Sigmoid colon (tissue), 3 donors: ENCODE data around the gene PLOD3.

ENCODE experiments used
- POLR2A ChIP-seq, 2 donors: fragments of 450-650 bp; IDR thresholded peaks; one replicate each; pipeline ENCODE4 v1.6.1; 2016; ENCODE audit warnings: antibody characterized with exemption in 2 of 2, mild to moderate bottlenecking in 2 of 2, moderate library complexity in 2 of 2
- TF ChIP-seq, protein P1 (sequence below), 4 experiments: fragments of 450-650 bp in 3 of 4; fragments of 200-600 bp in 1 of 4; IDR thresholded peaks; one replicate each; pipeline ENCODE4 v1.5.1; 2016 to 2019; ENCODE audit warnings: antibody characterized with exemption in 4 of 4, mild to moderate bottlenecking in 3 of 4, moderate library complexity in 2 of 4

DNA sequence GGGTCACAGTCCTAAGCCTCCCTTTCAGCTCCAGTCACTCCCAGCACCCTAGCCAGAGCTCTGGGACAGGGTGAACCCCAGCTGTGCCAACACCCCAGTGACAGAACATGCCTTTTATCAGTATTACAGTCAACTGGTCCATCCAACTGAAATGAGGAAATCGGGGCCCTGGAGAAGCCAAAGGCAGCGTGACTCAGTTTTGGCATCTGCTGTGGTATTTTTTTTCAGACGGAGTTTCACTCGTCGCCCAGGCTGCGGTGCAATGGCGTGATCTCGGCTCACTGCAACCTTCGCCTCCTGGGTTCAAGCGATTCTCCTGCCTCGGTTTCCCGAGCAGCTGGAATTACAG lies 23.6 kb upstream of the PLOD3 start:
- TF ChIP-seq, protein P1, sequence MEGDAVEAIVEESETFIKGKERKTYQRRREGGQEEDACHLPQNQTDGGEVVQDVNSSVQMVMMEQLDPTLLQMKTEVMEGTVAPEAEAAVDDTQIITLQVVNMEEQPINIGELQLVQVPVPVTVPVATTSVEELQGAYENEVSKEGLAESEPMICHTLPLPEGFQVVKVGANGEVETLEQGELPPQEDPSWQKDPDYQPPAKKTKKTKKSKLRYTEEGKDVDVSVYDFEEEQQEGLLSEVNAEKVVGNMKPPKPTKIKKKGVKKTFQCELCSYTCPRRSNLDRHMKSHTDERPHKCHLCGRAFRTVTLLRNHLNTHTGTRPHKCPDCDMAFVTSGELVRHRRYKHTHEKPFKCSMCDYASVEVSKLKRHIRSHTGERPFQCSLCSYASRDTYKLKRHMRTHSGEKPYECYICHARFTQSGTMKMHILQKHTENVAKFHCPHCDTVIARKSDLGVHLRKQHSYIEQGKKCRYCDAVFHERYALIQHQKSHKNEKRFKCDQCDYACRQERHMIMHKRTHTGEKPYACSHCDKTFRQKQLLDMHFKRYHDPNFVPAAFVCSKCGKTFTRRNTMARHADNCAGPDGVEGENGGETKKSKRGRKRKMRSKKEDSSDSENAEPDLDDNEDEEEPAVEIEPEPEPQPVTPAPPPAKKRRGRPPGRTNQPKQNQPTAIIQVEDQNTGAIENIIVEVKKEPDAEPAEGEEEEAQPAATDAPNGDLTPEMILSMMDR (IDR thresholded peaks at IDR 0.05) = no peak
- TF ChIP-seq POLR2A (IDR thresholded peaks at IDR 0.05) = no peak
